B cell (primary cell): ENCODE data around the gene GSX2. TPM values are rescaled to one million over a fixed set of nuclear protein-coding genes. Genes with fewer than 3 reads are reported as not detected.

ENCODE experiments used
- ATAC-seq: fragments of 200-7000 bp; cut with Tn5 transposase; one replicate; pipeline ENCODE4 v1.10.0; 2021; ENCODE audit warnings: low read depth, mild to moderate bottlenecking, moderate number of reproducible peaks, moderate library complexity
- CTCF ChIA-PET: fragments of 350-600 bp; sonication (Branson Sonifier 250); formaldehyde crosslinking; loops from one replicate; lab custom pipeline; 2021; ENCODE audit warnings: antibody characterized with exemption, inconsistent platforms; lab: Charles Lee
- POLR2A ChIA-PET: fragments of 350-600 bp; sonication (Branson Sonifier 250); formaldehyde crosslinking; loops from one replicate; lab custom pipeline; 2021; ENCODE audit warnings: antibody characterized with exemption; lab: Charles Lee
- DNase-seq: peaks from one replicate; pipeline ENCODE4 v3.0.0; 2013
- H2AFZ ChIP-seq: 2 replicates; pipeline ENCODE4 v1.6.1; 2012; ENCODE audit warnings: mild to moderate bottlenecking, low read depth, low read length; ENCODE audit not compliant: insufficient read depth, poor library complexity, severe bottlenecking
- H3K27ac ChIP-seq, 2 donors: 1 replicate in 1 of 2; 2 replicates in 1 of 2; pipeline ENCODE4 v1.5.1; 2012 to 2013; ENCODE audit warnings: low read length in 2 of 2, mild to moderate bottlenecking in 2 of 2, moderate library complexity in 1 of 2
- H3K27me3 ChIP-seq, 4 experiments: fragments of 200-600 bp in 1 of 4; sonication (generic) in 1 of 4; replicated peaks in 1 of 4; 1 replicate in 2 of 4; 2 replicates in 2 of 4; pipeline versions ENCODE4 v1.6.1 to v1.7.0; 2013 to 2016; ENCODE audit warnings: low read length in 3 of 4, mild to moderate bottlenecking in 2 of 4, mixed read lengths in 1 of 4, moderate library complexity in 1 of 4; ENCODE audit not compliant: insufficient read depth in 4 of 4, control insufficient read depth in 3 of 4; ENCODE audit errors: control extremely low read depth in 1 of 4
- H3K36me3 ChIP-seq, 2 experiments: replicated peaks in 1 of 2; 1 replicate in 1 of 2; 2 replicates in 1 of 2; pipeline versions ENCODE4 v1.6.1 to v1.7.1; 2013; ENCODE audit warnings: low read length in 1 of 2; ENCODE audit not compliant: insufficient read depth in 2 of 2, control insufficient read depth in 1 of 2; ENCODE audit errors: control extremely low read depth in 1 of 2, extremely low read depth in 1 of 2
- H3K4me1 ChIP-seq, 2 donors: fragments of 200-600 bp in 1 of 2; sonication (generic) in 1 of 2; 1 replicate in 1 of 2; 2 replicates in 1 of 2; pipeline versions ENCODE4 v1.5.1 to v1.6.1; 2013 to 2017; ENCODE audit warnings: low read length in 2 of 2; ENCODE audit not compliant: control insufficient read depth in 2 of 2, insufficient read depth in 2 of 2
- H3K4me2 ChIP-seq: replicated peaks from 2 replicates; pipeline ENCODE3; 2012; ENCODE audit warnings: mild to moderate bottlenecking, low read depth, low read length; ENCODE audit not compliant: poor library complexity, severe bottlenecking
- H3K4me3 ChIP-seq, 5 experiments: fragments of 200-600 bp in 1 of 5; sonication (generic) in 1 of 5; 1 replicate in 3 of 5; 2 replicates in 2 of 5; pipeline versions ENCODE4 v1.5.1 to v1.7.0; 2011 to 2016; ENCODE audit warnings: low read length in 4 of 5, mild to moderate bottlenecking in 4 of 5, low read depth in 2 of 5, control low read depth in 1 of 5, moderate library complexity in 1 of 5; ENCODE audit not compliant: insufficient read depth in 1 of 5; ENCODE audit errors: control extremely low read depth in 1 of 5, extremely low read depth in 1 of 5
- H3K79me2 ChIP-seq: fragments of 200-600 bp; sonication (generic); one replicate; pipeline ENCODE4 v1.6.0; 2016; ENCODE audit warnings: low read length; ENCODE audit not compliant: control insufficient read depth, insufficient read depth
- H3K9ac ChIP-seq: fragments of 200-600 bp; sonication (generic); 2 replicates; pipeline ENCODE4 v1.6.1; 2017; ENCODE audit warnings: mild to moderate bottlenecking, low read length, moderate library complexity
- H3K9me3 ChIP-seq, 3 donors: one replicate each; pipeline versions ENCODE4 v1.6.1 to v1.7.1; 2013; ENCODE audit warnings: low read length in 2 of 3; ENCODE audit not compliant: control insufficient read depth in 2 of 3, insufficient read depth in 1 of 3; ENCODE audit errors: control extremely low read depth in 1 of 3
- H4K20me1 ChIP-seq: 2 replicates; pipeline ENCODE4 v1.6.0; 2012; ENCODE audit warnings: mild to moderate bottlenecking, low read length; ENCODE audit not compliant: insufficient read depth, control insufficient read depth, poor library complexity, severe bottlenecking
- H3K27ac Mint-ChIP-seq: one replicate; pipeline ENCODE4 v1.8.0; 2021; ENCODE audit warnings: mixed read lengths
- H3K27me3 Mint-ChIP-seq: one replicate; pipeline ENCODE4 v1.8.0; 2021; ENCODE audit warnings: mixed read lengths
- H3K4me1 Mint-ChIP-seq: one replicate; pipeline ENCODE4 v1.8.0; 2021; ENCODE audit warnings: mixed read lengths
- H3K4me3 Mint-ChIP-seq: one replicate; pipeline ENCODE4 v1.8.0; 2021; ENCODE audit warnings: mixed read lengths
- H3K9me3 Mint-ChIP-seq: one replicate; pipeline ENCODE4 v1.8.0; 2022; ENCODE audit warnings: mixed read lengths; ENCODE audit not compliant: insufficient read depth
- EZH2 ChIP-seq: IDR thresholded peaks from 2 replicates; pipeline ENCODE4 v1.6.1; 2012; ENCODE audit warnings: borderline replicate concordance, low read depth, mild to moderate bottlenecking, moderate library complexity, low read length; ENCODE audit not compliant: insufficient read depth, poor library complexity, severe bottlenecking
- WGBS: methylation state at CpG from one replicate; pipeline ENCODE4 v1.1.5; 2013; ENCODE audit warnings: missing lambda C conversion rate; ENCODE audit not compliant: insufficient coverage; 5-methylcytosine and 5-hydroxymethylcytosine counted together
- intact Hi-C: fragments of 100-400 bp; cut with micrococcal nuclease; formaldehyde crosslinking; loops from one replicate; pipeline ENCODE4 v1.10.0; 2022
- polyA plus RNA-seq: library from polyadenylated mRNA; depleted of rRNA; stranded (reverse); fragments of >200 nt; gene quantifications from 2 replicates; pipeline ENCODE4 v1.2.3, GENCODE V29; 2012
- total RNA-seq, 2 donors: library from RNA; stranded (reverse); fragments of 120-200 nt in 1 of 2; gene quantifications; 1 replicate in 1 of 2; 2 replicates in 1 of 2; pipeline versions ENCODE4 v1.2.3 to v1.2.4, GENCODE V29; 2013 to 2022
- TF ChIP-seq, protein P1 (sequence below): fragments of 200-600 bp; IDR thresholded peaks from one replicate; pipeline ENCODE4 v1.8.0; 2022; ENCODE audit warnings: antibody characterized with exemption, mild to moderate bottlenecking

Gene GSX2
- total and polyA plus RNA-seq, 2 donors (not counting 1 experiment from before 2014, with no cell fraction given) = 0.34 to 0.47 TPM

DNA sequence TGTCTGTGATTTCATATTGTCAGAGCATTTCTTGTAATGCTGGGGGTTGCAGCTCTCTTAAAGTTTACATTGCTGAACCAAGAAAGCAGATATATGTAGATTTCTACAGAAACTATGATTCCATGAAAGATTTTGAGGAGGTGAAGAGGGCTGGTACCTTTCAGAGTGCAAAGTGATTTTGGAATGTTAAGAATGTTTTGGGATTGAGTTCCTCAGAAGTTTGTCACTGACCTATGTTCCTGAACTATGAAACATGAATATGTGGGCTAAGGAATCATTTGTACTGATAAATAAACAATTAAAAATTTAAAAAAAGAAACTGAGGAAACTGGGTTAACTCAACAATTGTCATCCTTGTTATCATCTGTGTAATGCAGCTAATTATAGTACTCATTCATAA lies 23.3 kb upstream of the GSX2 start:
- ChIA-PET POLR2A (no interaction called here), CTCF (no interaction called here)
- intact Hi-C loops = no loop called here
- no peaks in the 10 kb centered on the region for H3K79me2 ChIP-seq
- H3K9ac ChIP-seq = no peak overlapping the region
- no peaks in the 10 kb centered on the region for H3K9me3 Mint-ChIP-seq
- H4K20me1 ChIP-seq = no peaks in the 10 kb centered on the region
- no peak overlapping the region for H3K4me2 ChIP-seq
- no peak overlapping the region for H3K27ac ChIP-seq
- H3K4me1 Mint-ChIP-seq = no peaks in the 10 kb centered on the region
- H3K27ac Mint-ChIP-seq = no peak overlapping the region
- H3K9me3 ChIP-seq = no peaks in the 10 kb centered on the region
- H2AFZ ChIP-seq = no peak overlapping the region
- no peak for ATAC-seq
- no peak overlapping the region for H3K4me3 Mint-ChIP-seq
- TF ChIP-seq EZH2 = no peak
- TF ChIP-seq, protein P1, sequence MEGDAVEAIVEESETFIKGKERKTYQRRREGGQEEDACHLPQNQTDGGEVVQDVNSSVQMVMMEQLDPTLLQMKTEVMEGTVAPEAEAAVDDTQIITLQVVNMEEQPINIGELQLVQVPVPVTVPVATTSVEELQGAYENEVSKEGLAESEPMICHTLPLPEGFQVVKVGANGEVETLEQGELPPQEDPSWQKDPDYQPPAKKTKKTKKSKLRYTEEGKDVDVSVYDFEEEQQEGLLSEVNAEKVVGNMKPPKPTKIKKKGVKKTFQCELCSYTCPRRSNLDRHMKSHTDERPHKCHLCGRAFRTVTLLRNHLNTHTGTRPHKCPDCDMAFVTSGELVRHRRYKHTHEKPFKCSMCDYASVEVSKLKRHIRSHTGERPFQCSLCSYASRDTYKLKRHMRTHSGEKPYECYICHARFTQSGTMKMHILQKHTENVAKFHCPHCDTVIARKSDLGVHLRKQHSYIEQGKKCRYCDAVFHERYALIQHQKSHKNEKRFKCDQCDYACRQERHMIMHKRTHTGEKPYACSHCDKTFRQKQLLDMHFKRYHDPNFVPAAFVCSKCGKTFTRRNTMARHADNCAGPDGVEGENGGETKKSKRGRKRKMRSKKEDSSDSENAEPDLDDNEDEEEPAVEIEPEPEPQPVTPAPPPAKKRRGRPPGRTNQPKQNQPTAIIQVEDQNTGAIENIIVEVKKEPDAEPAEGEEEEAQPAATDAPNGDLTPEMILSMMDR = no peak
- no peaks in the 10 kb centered on the region for H3K4me1 ChIP-seq
- no peaks in the 10 kb centered on the region for H3K36me3 ChIP-seq
- H3K27me3 Mint-ChIP-seq = peaks cover 32% of the 10 kb centered on the region
- DNase-seq = no peak
- peaks cover 0 to 8% (median 5%) of the 10 kb centered on the region in 4 experiments for H3K27me3 ChIP-seq
- H3K4me3 ChIP-seq = no peak overlapping the region

- peaks cover 37% of the 10 kb centered on the region for H3K27me3 Mint-ChIP-seq
- Histone ChIP-seq H3K4me2 (no peak overlapping the region), H3K36me3 (no peaks in the 10 kb centered on the region), H3K4me3 (no peak overlapping the region), H3K79me2 (no peaks in the 10 kb centered on the region), H3K4me1 (no peaks in the 10 kb centered on the region), H4K20me1 (no peaks in the 10 kb centered on the region), H3K9ac (no peak overlapping the region), H3K27ac (no peak overlapping the region), H2AFZ (no peak overlapping the region), H3K9me3 (no peaks in the 10 kb centered on the region), H3K27me3 (peaks cover 0 to 8% (median 5%) of the 10 kb centered on the region in 4 experiments)
- intact Hi-C loops = no loop called here
- 100% methylated on average over 1 of the region's 1 CpG for WGBS
- TF ChIP-seq, protein P1 = no peak
- no peak for TF ChIP-seq EZH2
- DNase-seq = no peak
- no peaks in the 10 kb centered on the region for H3K9me3 Mint-ChIP-seq
- no peak for ATAC-seq
- no peaks in the 10 kb centered on the region for H3K4me1 Mint-ChIP-seq
- ChIA-PET POLR2A (no interaction called here), CTCF (no interaction called here)
- no peak overlapping the region for H3K27ac Mint-ChIP-seq
- no peak overlapping the region for H3K4me3 Mint-ChIP-seq
Measured at GRCh38 chr4:54077812-54078211, 22.2 kb upstream of the GSX2 start.
